Daoy (cell line): ENCODE results near the gene GNB1L. TPM values are rescaled to one million over a fixed set of nuclear protein-coding genes. Genes with fewer than 3 reads are reported as not detected.

Experiments used
- DNase-seq: peaks from one replicate; pipeline ENCODE4 v3.0.0-alpha.2; 2015; ENCODE audit warnings: low read depth
- total RNA-seq: library from RNA; depleted of rRNA; stranded (reverse); fragments of >200 nt; shearing (Covaris generic); gene quantifications from 2 replicates; pipeline ENCODE4 v1.2.3, GENCODE V29; 2014; rRNA removed

The GNB1L gene, protein sequence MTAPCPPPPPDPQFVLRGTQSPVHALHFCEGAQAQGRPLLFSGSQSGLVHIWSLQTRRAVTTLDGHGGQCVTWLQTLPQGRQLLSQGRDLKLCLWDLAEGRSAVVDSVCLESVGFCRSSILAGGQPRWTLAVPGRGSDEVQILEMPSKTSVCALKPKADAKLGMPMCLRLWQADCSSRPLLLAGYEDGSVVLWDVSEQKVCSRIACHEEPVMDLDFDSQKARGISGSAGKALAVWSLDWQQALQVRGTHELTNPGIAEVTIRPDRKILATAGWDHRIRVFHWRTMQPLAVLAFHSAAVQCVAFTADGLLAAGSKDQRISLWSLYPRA
- total RNA-seq = 16.1 and 17.0 TPM in 2 replicates

DNA sequence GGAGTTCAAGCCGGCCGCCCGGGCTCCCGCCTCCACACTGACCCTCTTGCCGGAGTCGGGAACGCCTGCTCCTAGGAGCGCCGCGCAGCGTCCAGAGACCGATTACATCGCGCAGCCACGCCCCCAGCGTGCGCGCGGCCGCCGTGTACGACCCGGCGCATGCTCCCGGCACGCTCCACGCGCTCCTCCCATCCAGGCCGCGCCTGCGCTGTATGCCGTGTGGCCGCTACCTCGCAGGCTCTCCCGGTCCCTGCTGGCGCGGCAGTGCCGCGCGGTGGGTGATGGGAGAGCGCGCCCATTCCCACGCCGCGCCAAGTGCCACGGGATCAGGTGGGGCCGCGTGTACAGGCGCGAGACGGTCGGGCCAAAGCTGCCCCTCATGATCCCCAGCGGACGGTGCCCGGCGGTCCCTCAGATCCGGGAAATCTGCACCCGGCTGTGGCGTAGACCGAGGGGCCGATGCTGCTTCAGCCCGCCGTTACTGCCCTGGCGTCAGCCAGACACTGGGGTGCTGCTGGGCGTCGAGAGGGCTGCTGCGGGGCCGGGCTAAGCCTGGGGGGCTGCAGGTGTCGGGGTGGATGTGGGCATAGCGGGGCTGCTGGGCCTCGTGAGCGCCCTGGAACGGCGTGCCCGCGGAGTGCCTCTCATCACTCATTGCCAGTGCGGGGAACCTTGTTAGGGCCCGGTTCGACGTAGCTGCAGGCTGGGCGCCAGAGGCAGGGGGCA lies at the start of gene GNB1L, which contains the start of gene RTL10:
TSS of gene GNB1L (minus strand) at position 97 of the 726 bp plus-strand sequence. CDS start 33,519 bp downstream, outside the sequence.
TSS of gene RTL10 (minus strand) at position 97 of the 726 bp plus-strand sequence. CDS start 2,613 bp downstream, outside the sequence.
- DNase-seq = peak; percentile 99

DNA sequence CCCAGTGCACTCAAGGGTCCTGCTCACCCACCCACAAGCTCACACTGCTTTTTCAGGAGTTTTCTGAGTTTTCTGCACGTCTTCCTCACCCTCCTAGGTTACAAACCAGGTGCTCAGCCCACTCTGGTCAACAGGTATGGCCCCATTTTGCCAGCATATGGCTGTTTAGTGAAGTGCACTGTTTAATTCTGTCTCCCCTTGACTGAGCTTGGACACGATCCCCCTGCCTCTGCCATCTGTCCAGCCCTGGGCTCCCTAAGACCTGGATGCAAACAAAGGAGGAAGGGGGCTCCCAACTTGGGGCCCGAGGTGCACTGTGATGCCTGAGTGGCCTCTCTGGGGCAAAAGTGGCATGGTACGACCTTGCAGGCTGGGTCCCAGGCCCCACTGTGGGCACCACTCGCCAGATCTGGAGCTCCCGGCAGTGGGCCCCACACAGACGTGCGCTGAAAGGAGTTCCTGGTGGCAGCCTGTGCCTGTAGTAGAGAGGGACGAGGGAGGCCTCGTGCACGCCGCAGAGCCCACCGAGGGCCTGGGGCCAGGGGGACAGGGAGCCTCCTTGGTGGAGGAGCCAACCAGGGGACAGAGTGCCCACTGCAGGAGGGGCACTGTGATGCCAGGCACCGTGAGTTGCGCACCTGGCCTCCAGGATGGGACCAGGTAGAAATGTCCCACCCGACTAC lies 49.6 kb upstream of the GNB1L start:
- no peak for DNase-seq

- DNase-seq = no peak
Observed at GRCh38 chr22:19903513-19903912, 48.8 kb upstream of the GNB1L start.

GRCh38 chr22:19903031-19903430 lies 48.4 kb upstream of the GNB1L start:
- DNase-seq = no peak

DNA sequence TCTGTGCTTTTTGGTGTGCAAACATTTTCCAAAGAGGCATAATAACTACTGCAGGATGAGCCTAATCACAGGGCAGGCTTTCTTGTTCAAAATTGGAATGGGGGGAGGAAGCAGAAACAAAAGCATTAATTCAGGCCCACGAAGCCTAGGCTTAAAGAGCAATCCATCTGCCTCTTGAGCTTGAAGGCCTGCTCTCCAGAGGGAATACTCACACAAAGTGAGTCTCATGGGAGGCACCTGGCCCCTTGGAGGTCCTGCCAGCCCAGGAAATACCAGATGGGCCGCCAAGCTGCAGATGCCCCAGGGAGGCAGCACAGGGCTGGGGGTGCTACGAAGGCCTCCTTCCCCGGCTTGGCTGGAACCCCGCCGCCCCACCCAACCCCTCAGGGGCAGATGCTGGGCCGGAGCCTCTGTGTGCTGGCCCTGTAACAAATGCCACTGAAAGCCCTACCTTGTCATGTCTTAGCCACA lies 47.6 kb upstream of the GNB1L start:
- DNase-seq = no peak

DNA sequence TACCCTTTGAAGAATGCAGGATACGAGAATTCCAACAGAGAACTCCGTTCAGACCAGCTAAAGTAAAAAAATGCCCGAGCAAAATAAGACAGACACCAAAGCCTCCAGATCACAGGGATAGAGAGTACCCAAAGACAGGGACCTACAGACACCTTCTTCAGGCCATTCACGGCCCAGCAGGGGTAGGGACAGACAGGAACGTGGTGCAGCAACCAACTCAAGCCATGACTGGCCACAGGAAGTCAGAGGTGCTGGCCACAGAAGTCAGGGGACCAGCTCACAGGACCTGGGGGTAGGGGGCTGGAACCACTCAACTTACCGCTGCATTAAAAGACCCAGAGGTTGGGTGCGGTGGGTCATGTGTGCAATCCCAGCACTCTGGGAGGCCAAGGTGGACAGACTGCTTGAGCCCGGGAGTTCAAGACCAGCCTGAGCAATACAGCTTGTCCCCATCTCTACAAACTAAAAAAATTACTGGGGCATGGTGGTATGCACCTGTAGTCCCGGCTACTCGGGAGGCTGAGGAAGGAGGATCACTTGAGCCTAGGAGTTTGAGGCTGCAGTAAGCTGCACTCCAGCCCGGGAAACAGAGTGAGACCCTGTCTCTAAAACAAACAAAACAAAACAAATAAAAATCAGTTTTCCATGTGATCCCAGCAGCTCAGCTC lies 47.0 kb upstream of the GNB1L start:
- DNase-seq = no peak

DNA sequence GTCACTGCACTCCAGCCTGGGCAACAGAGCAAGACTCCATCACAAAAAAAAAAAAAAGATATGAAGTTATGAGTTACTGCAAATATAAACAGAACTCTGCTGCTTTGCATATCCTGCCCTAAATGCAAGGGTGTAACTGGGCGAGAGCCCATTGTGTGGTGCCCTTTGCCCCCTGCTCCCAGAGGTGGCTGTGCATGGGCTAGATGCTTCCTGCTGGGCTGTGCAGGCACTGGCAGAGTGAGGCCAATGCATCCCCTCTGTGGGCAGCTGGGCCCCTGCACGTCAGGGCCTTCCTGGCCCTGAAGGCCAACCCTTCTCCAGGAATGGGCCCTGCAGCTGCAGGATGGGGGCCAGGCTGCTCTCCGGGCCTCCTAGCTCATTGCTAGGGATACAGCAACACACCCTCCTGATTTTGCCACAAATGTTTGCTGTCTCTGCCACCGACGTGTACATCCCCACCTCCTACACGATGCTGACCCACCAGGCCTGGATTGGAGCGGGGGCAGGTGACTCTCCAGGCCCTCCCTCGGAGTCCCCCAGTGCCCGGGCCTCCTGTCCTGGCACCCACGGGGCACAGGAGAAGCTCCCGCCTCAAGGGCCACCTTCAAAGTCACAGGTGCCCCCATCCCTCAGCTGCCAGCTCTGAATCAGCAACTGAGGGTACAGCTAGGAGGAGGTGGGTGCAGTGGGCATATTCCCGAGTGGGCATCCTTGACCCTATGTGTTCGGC lies 46.2 kb upstream of the GNB1L start:
- no peak for DNase-seq

GRCh38 chr22:19898831-19899567 lies 44.3 kb upstream of the GNB1L start:
- DNase-seq = no peak

GRCh38 chr22:19898145-19898544 lies 43.5 kb upstream of the GNB1L start:
- DNase-seq = no peak

DNA sequence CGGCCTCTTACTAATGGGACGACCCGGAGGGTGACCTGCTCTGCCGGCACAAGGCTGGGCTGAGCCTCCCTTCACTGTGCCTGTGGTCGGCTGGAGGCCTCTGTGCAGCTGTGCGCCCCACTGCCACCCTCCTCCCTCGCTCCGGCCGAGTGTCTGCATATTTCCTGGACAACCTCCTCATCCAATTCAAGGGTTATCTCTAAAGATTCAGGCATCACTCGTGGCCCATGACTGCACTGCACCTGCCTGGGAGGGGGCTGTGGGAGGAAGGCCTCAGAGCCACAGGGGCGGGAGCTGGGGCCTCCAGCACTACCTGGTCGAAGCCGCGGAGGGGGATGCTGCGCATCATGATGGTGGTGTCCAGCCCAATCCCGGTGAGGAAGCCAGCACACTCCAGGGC lies 43.1 kb upstream of the GNB1L start:
- no peak for DNase-seq

GRCh38 chr22:19896665-19897355 lies 42.1 kb upstream of the GNB1L start:
- DNase-seq = no peak

DNA sequence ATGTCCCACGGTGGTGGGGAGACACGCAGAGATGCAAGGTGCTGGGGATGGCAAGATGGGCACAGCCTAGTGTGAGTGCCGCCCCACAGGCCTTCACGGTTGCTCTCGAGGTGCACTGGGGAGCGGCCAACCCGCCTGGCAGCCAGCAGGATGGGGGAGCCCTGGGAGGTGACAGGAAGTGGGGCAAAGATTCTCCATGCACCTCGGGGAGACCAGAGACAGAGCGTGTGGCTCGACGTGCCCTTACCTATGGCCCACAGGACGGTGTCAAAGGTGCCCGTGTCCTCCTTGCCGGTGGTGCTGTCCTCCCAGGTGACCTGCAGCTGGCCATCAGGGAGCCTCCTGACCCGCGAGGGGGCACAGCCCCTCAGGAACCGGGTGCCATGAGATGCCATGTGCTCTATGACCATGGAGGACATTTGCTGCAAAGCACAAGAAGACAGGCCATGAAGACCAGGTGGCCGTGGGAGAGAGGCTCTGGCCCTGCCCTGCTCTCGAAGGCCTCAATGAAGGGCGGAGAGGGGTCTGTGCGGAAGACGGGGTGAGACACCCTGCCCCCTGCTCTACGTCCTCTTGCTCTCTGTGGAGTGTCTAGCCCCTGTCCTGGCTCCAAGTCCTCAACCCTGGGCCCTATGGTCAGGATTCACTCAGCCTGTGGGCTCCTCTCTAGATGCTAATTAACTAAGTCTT lies 40.6 kb upstream of the GNB1L start:
- DNase-seq = no peak

- DNase-seq = no peak
Observed at GRCh38 chr22:19893363-19893762, 38.7 kb upstream of the GNB1L start.

GRCh38 chr22:19892925-19893324 lies 38.3 kb upstream of the GNB1L start:
- DNase-seq = no peak

DNA sequence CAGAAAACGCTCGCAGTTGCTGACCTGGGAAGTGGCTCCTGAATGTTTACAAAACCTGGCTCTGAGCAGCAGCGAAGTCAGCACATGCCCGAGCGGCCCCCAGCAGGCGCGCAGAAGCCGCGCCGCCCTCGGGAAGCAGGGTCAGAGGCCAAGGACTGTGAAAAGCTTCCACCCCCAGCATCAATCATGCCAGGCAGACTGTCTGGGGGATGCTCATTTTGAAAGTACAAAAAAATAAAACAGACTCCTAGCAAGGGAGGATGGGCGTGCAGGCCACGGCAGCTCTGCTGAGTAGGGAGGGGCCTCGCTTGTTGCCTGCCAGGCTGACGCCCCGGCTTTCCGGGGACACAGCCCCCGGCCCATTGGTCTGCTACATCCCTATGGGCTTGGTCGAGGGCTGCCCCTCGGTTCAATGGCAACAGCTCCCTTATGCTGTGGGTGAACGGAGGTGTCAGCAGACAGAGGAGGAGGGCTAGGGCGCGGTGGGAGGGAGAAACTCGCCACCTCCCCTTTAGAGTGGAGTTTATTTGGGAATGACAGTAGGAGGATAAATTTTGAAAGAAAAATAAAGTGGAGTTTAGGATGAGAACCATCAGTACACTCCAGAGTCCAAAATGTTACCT lies 37.7 kb upstream of the GNB1L start:
- DNase-seq = peak; percentile 78

- peak; percentile 95 for DNase-seq
Observed at GRCh38 chr22:19891317-19892256, 36.9 kb upstream of the GNB1L start.

GRCh38 chr22:19890502-19891316 lies 36.0 kb upstream of the GNB1L start:
- peak; percentile 46 for DNase-seq
